Measurements from ENCODE around the gene VPS41.
"Not testable (repeated sequence)": the region's sequence is repeated elsewhere in the genome, so short reads cannot be mapped to it uniquely, and the experiment has no call there.

VPS41 gene

DNA sequence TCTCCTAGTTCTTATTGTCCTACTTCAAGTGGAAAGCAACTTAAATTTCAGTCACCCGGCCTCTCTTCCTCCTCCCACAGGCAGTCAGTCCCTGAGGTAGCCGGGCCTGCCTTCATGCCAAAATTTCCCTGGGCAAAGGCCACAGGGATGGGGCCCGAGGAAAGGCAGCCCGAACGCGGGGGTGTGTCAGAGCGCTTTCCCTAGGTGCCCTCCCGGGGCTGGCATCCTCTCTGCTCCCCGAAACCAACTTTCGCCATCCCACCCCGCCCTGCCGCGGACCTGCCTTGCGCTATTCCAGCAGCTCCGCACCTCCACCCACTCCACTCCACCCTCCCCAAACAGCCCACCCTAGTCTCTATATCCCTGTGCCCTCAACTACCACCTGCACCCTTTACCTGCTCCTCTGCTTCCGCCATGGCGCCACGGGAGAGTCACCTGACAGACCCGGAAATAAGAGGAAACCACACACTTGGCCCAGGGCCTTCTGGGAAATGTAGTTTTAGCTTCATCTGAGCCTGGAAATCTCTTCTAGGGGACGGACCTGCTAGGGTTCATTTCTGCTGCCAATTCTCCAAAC is at the start of gene VPS41:
Gene VPS41 (minus strand): TSS at position 433 of the 577 bp plus-strand sequence. CDS start 17 bp downstream, at position 416.
- peak; percentile 90 to 92 for DNase-seq

DNA sequence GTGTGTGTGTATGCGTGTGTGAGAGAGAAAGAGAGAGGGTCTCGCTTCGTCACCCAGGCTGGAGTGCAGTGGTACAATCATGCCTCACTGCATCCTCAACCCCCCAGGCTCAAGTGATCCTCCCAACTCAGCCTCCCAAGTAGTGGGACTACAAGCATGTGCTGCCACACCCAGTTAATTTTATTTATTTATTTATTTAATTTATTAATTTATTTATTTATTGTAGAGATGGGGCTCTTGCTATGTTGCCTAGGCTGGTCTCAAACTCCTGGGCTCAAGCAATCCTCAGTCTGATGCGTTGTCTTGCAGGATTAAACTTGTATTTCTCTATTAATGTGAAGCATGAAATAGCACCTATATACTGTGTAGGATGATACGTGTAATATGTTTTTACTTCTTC is 46.9 kb upstream of the VPS41 start:
- no peak for DNase-seq

DNA sequence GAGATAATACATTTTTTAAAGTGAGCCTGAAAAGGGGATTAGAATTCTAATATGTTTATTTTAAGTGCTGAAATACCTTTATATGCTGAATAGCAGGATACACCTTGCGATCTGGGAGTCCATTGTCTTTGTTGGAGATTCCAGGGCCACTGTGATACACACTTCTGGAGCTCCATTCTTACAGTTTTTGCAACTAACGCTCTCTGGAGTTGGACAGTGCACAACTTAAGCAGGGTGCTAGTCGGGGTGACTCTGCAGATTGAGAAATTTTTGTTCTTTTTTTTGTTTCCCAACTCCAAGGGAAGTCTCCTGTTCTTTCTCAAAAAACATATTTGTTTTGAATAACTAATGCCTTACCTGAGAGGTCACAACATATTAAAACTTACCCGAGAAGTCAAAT is 45.0 kb upstream of the VPS41 start:
- DNase-seq, result no peak

DNA sequence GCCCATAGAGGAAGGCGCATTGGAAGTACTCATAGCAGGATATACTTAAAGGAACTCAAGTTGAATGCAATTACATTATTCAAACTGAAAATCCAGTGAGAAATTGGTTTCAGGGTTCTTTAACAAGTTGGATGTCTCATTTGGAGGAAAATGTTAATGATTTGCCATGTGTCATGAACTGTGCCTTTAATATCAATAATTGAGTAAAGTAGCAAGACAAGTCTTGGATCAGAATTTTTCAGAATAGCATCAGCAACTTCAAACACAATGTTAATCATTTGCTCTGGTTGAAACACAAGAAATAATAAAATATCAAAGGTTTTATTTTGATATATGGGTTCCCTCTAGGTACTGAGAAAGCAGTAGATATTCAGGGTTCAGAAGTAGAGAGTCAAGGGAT is 44.2 kb upstream of the VPS41 start:
- DNase-seq, result no peak

DNA sequence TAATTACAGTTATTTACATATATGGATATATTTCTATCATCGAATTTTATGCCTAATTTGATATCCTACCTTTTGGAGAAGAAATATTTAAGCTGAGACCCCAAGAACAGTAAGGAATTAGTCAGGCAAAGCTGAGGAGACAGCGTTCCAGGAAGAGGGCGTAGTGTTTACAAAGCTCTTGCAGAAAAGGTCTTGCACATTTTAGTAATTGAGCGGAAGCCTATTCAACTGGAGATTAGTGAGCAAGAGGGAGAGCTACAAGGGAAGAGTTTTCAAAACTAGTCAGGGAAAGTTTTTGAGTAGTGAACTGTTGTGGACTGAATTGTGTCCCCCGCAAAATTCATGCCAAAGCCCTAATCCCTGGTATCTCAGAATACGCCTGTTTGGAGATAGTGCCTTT is 42.2 kb upstream of the VPS41 start:
- no peak for DNase-seq

DNA sequence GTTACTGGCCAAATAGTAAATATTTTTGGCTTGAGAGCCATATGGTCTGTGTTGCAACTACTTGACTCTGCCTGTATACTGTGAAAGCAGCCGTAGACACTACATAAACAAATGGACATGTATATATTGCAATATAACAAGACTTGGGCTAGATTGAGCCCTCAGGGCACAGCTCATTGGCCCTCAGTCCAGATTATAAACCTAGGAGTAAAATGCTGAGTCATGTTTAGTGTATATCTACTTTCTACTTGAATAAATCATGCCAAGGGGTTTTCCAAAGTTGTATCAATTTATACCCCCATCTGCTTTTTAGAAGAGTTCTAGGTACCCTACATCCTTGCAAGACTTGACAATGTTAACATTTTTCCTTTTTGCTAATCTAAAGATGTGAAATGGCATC is 41.3 kb upstream of the VPS41 start:
- DNase-seq, result peak in 1 of 2 experiments; percentile 16

DNA sequence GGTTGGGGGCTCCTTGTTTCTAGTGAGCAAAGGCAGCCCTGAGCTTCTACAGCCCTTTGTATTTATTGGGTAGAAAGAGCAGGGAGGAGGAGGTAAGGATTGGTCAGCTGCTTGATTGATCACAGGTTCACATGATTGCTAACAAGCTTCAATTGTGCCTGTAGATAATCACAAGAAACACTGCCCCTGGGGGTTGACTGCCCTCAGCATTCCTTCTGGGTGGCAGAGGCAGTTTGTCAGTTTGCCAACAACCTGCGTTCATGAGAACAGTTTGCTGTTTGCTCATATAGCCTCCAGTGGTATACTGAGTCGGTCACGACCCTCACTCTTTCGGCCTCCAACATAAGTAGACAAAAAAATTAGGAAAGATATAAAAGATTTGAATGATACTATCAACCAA is 38.5 kb upstream of the VPS41 start:
- not testable (repeated sequence) for DNase-seq

DNA sequence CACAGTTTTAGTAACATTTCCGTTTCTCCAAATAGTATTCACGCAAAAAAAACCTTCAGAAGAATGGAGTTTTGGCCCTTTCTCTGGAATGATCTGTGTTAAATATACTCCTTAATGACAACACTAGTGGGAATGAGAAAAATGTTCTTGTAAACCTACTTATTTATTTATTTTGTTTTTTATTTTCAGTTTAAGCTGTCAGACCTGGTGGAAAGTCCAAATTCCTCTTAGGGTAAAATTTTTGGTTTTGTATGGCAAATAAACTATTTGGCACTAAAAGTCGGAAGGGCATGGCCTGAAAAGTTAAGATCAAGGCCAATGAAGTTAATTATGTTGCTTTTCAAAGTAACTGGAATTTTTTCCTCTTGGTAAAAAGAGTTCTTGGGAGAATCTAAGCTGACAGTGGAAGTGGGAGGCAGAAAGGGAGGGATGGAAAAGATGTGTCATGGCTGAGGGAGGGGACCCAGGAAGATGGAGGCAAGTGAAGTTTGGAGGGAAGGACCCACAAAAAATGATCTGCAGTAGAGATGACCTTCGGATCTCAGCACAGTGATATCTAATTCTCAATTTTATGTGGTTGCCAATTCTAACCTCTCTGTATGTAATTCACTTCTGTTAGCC is 33.5 kb upstream of the VPS41 start:
- DNase-seq, result no peak

DNA sequence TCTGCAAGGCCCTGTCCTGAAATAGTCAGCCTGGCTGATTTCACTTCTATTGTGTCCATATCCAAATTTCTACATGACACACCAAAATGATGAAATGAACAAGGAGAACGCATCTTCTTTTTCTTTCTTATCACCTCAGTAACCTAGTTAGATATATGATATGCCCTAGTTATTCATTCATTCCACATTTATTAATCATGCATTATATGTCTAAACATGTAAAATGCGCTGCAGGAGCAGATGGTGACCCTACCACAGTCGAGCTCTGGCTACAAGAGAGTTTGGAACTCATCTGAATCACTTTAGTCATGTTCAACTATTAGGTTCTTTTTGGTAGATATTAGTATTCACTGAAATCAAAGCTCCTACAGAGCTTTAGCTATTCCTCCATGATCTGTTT is 31.8 kb upstream of the VPS41 start:
- no peak for DNase-seq

DNA sequence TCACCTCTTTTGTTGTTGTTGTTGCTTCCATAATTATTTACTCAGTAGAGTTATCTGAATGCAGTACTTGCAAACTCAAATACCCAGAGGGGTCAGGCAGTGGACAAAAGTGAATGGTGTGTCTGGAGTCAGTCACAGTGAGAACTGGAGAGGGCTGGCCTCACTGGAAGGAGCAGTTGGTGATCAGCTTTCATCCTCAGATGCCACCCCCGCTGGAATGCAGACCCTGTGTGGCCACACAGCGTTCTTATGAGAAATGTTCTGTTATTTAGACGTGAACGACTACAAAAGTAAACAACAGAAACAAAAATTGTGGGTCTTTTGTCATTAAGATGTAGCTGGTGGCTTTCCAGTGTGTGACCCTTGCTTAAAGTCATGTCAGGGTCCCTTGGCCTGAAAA is 29.6 kb upstream of the VPS41 start:
- no peak for DNase-seq

DNA sequence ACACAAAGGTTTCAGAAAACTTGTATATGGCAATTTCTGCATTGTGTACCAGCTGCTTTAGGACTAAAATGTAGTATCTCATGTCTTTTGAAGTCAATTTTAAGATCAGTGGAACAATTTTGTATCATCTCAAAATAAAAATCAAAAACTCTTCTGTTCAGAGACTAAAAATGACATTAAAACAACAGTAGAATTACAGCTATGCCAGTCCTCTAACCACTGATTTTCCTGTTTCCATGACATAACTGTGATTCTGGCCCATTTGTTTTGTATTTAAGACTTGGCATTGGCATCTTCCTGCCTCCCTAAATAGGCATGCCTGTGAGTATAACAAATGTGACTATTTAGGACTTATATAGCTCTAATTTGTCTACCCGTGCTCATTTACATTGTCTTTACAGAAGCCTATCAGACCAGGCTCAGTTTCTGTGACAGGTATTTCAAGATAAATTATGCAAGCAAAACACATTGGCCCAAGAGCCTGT is 29.1 kb upstream of the VPS41 start:
- DNase-seq, result no peak

DNA sequence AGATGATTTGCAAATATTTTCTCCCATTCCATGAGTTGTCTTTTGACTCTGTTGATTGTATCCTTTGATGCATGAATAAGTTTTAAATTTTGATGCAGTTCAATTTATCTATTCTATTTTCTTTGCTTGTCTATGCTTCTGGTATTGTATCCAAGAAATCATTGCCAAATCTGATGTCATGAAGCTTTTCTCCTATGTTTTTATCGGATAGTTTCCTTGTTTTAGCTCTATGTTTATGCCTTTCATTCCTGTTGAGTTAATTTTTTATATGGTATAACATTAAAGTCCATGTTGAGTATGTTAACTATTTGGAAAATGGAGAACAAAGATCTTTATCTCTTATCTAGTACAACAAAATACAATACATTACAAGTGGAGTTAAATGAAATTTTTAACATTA is 27.6 kb upstream of the VPS41 start:
- no peak for DNase-seq

DNA sequence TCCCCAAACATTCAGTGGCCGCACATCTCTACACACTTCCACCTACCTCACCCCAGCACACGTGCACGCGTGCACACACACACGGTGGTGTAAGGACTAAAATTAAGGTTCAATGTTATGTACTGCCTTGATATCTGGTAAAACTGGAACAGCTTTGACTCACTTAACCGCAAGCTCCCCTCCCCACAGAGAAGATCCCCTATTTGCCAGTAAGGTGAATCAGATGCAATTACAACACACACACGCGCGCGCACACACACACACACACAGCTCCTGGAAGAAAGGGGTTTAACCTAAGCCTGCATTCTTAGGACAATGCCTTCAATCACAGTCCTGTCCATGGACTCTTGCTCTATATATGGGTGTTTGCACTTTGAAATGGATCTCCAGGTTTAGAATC is 25.5 kb upstream of the VPS41 start:
- no peak for DNase-seq

DNA sequence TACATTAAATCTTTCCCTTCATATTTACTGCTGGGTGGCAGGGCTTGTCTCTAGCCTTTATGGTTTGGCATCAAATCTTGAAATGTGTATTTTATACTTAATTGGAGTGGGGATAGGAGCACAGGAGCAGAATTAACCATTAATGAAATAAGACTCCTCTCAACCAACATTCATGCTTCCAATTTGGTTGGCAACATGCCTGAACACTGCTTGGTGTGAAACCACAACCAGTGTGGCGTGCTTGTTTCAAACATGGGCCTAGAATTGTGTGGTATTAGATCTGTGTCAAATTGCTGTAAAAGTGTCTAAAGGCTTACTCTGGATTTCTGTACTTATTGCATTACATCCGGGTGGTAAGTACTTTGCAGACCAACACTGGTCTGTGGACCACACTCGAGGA is 25.1 kb upstream of the VPS41 start:
- DNase-seq, result no peak

DNA sequence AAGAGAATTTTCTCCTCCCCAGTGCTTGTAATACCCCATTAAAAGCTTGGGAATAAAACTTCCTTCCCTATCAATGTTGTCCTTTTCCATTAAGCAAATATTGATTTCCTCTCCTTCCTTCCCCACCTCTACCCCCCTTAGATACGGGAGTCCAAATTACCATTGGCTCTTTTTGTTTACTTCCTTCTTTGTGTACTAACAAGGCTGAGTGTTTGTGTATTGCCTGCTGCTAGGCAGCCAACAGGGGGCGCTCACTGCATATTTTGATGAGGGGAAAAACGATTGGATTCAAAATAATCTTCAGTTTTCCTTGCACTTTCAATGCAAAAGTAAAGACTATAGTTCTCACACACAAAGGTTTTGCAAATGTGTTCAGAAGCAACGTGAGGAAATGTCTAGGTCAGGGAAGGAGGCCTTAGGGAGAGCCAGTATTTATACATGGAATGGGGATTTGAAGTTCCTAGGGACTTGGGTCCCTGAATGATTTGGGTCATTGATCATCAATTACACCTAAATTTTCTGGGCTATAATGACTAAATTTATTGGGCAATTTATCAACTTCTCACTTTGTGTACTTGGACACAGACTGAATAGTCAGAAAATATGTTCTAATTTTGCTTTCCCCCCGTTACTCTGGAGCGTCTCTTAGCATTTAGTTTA is 23.6 kb upstream of the VPS41 start:
- DNase-seq, result peak; percentile 21 to 61

DNA sequence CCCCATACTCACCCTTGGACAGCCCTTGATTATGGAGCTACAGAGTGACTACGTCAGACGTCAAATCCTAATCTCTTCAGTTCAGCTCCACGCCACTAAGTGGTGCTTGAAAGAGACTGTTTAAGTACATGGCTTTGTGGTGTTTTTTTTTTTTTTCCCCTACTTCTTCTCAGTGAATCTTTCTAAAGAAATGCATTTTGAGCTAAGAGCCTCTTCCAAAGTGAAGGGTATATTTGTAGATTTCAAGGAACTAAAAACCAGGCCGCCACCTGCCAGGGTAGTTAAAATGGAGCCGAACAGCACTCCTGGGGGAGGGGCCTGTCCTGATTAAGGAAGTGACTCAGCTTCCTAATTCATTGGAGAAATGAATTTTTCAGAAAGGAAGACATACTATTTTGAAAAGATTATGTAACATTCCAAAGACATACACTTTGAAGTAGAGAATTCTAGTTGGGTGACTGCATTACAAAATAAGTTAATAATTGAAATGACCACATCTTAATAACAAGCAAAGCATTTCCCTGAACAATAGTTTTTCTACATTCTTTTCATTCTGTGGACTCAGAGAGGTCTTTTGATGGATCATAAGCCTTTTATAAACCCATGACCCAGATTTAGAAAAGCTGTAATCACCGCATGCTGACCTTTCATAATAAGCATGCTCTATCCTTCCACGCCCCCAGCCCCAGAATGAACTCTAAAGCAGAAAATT is 20.6 kb upstream of the VPS41 start:
- no peak for DNase-seq

DNA sequence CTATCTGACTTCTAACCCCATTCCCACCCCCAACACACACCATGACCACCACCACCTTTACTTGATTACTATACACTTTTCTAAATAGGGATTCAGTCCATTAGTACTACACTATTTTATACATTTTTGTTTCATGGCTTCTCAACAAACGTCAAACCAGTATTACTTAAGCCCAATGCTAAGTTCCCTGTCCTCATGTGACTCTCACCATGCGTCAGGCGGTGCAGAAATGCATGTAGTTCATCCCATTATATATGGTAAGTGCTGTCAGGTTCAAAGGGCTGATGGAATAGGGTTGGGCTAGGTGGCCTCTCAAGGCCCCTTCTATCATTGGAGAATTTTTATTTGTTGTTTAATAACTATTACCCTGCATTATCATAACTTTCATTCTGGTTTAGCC is 19.5 kb upstream of the VPS41 start:
- DNase-seq, result no peak

DNA sequence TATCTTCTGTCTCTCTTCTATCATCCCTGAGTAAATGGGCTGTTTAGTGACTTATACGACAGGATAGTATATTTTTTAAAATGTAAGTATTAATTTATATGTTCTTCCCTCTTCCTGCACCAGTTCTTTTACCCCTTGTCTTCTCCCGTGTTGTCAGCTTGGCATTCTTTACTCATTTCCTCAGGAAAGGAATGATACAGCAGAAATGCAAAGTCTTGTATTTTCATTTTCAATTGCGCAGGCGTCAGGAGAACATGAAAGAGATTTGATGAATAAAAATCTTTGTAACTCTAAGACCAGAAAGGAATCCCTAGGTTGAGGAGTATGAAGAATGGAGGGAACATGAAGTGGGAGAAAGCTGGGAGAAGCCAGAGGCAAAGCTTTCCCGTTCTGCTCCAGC is 18.8 kb upstream of the VPS41 start:
- DNase-seq, result no peak

DNA sequence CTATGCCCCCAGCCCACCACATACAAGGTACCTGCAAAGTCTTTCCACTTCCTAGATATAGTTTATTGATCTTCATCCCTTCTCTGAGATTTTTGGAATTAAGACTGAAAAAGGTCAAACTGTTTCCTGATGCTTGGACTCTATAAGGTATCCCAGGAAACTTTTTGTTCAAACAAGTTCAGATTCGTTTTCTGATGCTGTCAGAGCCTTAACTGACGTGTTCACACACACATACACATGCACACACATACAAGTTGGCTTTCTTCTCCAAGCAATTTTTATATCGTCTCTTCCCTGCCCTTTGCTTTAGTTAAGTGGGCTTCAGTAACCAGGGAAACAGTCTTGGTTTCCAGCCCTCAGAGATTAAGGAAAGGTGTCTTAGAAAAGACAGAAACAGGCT is 11.7 kb upstream of the VPS41 start:
- no peak for DNase-seq

DNA sequence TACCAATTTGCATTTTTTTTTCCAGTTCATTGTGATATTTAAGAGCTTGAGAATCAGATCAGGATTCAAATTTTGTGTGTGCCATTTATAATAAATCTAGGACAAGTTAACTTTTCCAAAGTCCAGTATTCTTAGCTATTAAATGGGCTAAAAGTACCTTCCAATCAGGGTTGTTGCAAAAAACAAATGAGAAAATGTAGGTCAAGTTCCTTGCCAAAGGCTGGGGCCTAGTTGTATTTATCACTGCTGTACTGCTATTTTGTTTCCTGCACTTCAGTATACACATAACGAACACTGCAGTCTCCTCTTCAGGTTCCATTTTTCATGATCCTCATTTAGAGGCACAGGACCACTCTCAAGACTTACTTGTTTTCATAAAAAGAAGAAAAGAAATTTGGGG is 7.4 kb upstream of the VPS41 start:
- DNase-seq, result no peak

DNA sequence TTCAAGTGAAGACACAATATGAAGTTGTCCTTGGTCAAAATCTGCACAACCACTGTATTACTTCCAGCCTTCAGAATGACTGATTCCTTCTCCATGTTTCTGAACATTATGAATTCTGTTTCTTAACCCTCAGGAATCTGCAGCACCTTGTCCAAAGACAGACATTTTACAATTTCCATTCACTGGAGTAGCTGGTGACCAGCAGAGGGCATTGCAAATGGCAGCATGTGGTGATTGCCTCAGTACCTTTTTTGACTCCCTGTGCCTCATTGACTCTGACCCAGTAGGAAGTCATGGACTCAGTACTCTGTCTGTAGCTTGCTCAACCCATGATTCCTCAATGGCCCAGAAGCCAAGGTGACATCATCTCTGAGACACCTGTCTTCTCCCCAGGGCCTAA is 879 bp upstream of the VPS41 start:
- DNase-seq, result no peak

DNA sequence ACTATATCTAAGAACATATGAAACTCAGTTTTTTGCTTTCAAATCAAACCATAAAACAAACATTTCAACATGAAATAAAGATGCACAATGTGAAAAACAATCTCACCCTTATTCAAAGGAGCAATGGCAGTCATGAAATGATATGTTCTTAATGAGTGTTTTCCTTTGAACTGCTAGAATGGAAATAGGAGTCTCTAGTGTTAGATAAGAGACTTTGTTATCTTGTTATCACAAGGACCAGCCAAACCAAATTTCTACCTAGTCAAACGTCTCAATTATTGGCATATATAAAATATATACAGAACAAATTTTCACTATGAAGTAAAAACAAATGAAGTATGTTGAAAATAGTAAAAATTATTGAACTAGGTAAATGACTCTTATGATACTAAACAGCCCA is 1.2 kb downstream of the VPS41 start:
- DNase-seq, result no peak

DNA sequence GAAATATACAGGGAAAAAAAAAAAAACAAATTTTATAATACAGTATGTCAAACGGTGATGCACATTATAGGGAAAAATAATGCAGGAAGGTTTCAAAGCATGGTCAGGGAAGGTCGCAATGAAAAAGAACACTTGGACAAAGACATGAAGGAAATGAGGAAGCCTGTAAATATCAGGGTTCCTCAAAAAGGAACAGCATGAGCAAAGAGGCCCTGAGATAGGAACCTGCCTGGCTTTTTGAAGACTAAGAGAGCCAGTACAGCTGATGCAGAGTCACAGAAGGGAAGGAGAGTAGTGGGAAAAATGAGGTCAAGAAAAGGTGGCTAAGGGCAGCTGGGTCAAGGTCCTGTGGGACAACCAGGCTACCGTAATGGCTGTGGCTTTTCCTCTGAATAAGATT is 1.9 kb downstream of the VPS41 start:
- DNase-seq, result no peak

All from SHP77 (cell line).